HepG2 (cell line): ENCODE data around the gene AVPR2. TPM values are rescaled to one million over a fixed set of nuclear protein-coding genes. Genes with fewer than 3 reads are reported as not detected.

ENCODE experiments used
- ATAC-seq: fragments of 200-7000 bp; cut with Tn5 transposase; 3 replicates; pipeline ENCODE4 v1.9.1; 2020; ENCODE audit warnings: mild to moderate bottlenecking, moderate library complexity
- BruUV-seq: library from RNA; stranded (reverse); fragments of 400-500 nt; replicated peaks from 2 replicates; lab custom pipeline; 2021; lab: Mats Ljungman, UMichigan
- CTCF ChIA-PET: fragments of 300-600 bp; formaldehyde crosslinking; extraction: SDS; loops from one replicate; lab custom pipeline; 2021; ENCODE audit warnings: low total read pairs, inconsistent platforms, low intra/inter-chr PET ratio; lab: Yijun Ruan, JAX
- POLR2A ChIA-PET: fragments of 350-600 bp; sonication (Branson Sonifier 250); formaldehyde crosslinking; loops from one replicate; lab custom pipeline; 2020; ENCODE audit warnings: antibody characterized with exemption, inconsistent platforms; lab: Yijun Ruan, JAX
- DNase-seq: peaks from one replicate; pipeline ENCODE4 v3.0.0-alpha.2; 2015; ENCODE audit warnings: low spot score
- FAIRE-seq: peaks from 3 replicates; lab custom pipeline; 2011; peaks lifted over from hg19 to GRCh38; lab: Jason Lieb, UNC
- H2AFZ ChIP-seq: one replicate; pipeline ENCODE4 v1.6.1; 2011; ENCODE audit warnings: low read length, inconsistent platforms
- H3K27ac ChIP-seq: fragments of 300-600 bp; 3 replicates; pipeline ENCODE4 v1.8.0; 2011; ENCODE audit warnings: mixed run types, mild to moderate bottlenecking, mixed read lengths, low read length, inconsistent platforms; ENCODE audit not compliant: insufficient read depth; ENCODE audit errors: extremely low read length
- H3K27me3 ChIP-seq, 2 experiments: fragments of 200-600 bp in 1 of 2; 2 replicates in 1 of 2; 3 replicates in 1 of 2; pipeline versions ENCODE4 v1.6.0 to v1.8.0; 2011; ENCODE audit warnings: low read length in 2 of 2, mild to moderate bottlenecking in 2 of 2, moderate library complexity in 2 of 2, inconsistent platforms in 1 of 2; ENCODE audit not compliant: insufficient read depth in 2 of 2, control insufficient read depth in 1 of 2
- H3K36me3 ChIP-seq, 2 experiments: fragments of 200-600 bp in 1 of 2; replicated peaks in 1 of 2; 2 replicates in 1 of 2; 3 replicates in 1 of 2; pipeline versions ENCODE4 v1.5.1 to v1.8.0; 2011; ENCODE audit warnings: low read length in 2 of 2, inconsistent platforms in 1 of 2; ENCODE audit not compliant: insufficient read depth in 2 of 2, control insufficient read depth in 1 of 2
- H3K4me1 ChIP-seq: 2 replicates; pipeline ENCODE4 v1.5.1; 2012; ENCODE audit warnings: low read length, inconsistent platforms; ENCODE audit not compliant: insufficient read depth
- H3K4me2 ChIP-seq: 2 replicates; pipeline ENCODE4 v1.6.0; 2011; ENCODE audit warnings: low read depth, low read length, inconsistent platforms
- H3K4me3 ChIP-seq, 3 experiments: fragments of 200-600 bp in 1 of 3; sonication (generic), shearing (Covaris generic) in 1 of 3; replicated peaks in 1 of 3; 2 replicates each; pipeline ENCODE4 v1.5.1; 2011 to 2016; ENCODE audit warnings: low read length in 3 of 3, inconsistent platforms in 2 of 3, low read depth in 2 of 3, mild to moderate bottlenecking in 2 of 3, control low read depth in 1 of 3, mixed read lengths in 1 of 3; ENCODE audit not compliant: insufficient read depth in 1 of 3
- H3K79me2 ChIP-seq: one replicate; pipeline ENCODE4 v1.6.1; 2011; ENCODE audit warnings: low read length, inconsistent platforms; ENCODE audit not compliant: insufficient read depth
- H3K9ac ChIP-seq: 2 replicates; pipeline ENCODE4 v1.6.0; 2011; ENCODE audit warnings: mild to moderate bottlenecking, low read depth, low read length, inconsistent platforms; ENCODE audit not compliant: insufficient read depth
- H3K9me3 ChIP-seq: 2 replicates; pipeline ENCODE4 v1.5.1; 2012; ENCODE audit warnings: mild to moderate bottlenecking, low read length
- H4K20me1 ChIP-seq: 2 replicates; pipeline ENCODE4 v1.6.0; 2011; ENCODE audit warnings: inconsistent platforms, mild to moderate bottlenecking, low read length, moderate library complexity; ENCODE audit not compliant: insufficient read depth
- ARNT2 ChIP-seq: sonication (generic); formaldehyde crosslinking; IDR thresholded peaks from 2 replicates; pipeline ENCODE4 v1.8.0; 2022; ENCODE audit warnings: mild to moderate bottlenecking, low read depth, missing genetic modification reagents, moderate library complexity
- GATAD1 ChIP-seq: IDR thresholded peaks from 2 replicates; pipeline ENCODE4 v1.6.1; 2016; ENCODE audit warnings: missing genetic modification reagents, missing compliant biosample characterization
- HDAC2 ChIP-seq: sonication (generic); formaldehyde crosslinking; IDR thresholded peaks from 2 replicates; pipeline ENCODE4 v1.4.0; 2020; ENCODE audit warnings: missing genetic modification reagents
- MAFF ChIP-seq: IDR thresholded peaks from 2 replicates; pipeline ENCODE4 v1.6.1; 2011; ENCODE audit warnings: low read depth, low read length, improper control_type of control experiment
- MLXIP ChIP-seq: sonication (generic); formaldehyde crosslinking; IDR thresholded peaks from 2 replicates; pipeline ENCODE4 v1.9.0; 2021; ENCODE audit warnings: missing genetic modification reagents, borderline replicate concordance
- MNT ChIP-seq: fragments of 450-650 bp; IDR thresholded peaks from 2 replicates; pipeline ENCODE4 v1.6.1; 2016
- POLR2A ChIP-seq, 2 experiments: IDR thresholded peaks; 2 replicates each; pipeline ENCODE4 v1.6.1; 2011; ENCODE audit warnings: low read depth in 2 of 2, low read length in 2 of 2, mild to moderate bottlenecking in 1 of 2, moderate library complexity in 1 of 2; ENCODE audit not compliant: insufficient read depth in 1 of 2
- PRDM10 ChIP-seq: sonication (generic); formaldehyde crosslinking; IDR thresholded peaks from 2 replicates; pipeline ENCODE4 v1.4.0; 2020; ENCODE audit warnings: low read depth, missing genetic modification reagents
- SP140L ChIP-seq: sonication (generic); formaldehyde crosslinking; IDR thresholded peaks from 2 replicates; pipeline ENCODE4 v1.4.0; 2020; ENCODE audit warnings: missing genetic modification reagents, borderline replicate concordance
- SRF ChIP-seq: IDR thresholded peaks from 2 replicates; pipeline ENCODE4 v1.6.1; 2011; ENCODE audit warnings: mild to moderate bottlenecking, low read depth, low read length, moderate library complexity
- ZBTB21 ChIP-seq: sonication (generic); formaldehyde crosslinking; IDR thresholded peaks from 2 replicates; pipeline ENCODE4 v1.4.0; 2020; ENCODE audit warnings: missing genetic modification reagents
- ZNF468 ChIP-seq: sonication (generic); formaldehyde crosslinking; IDR thresholded peaks from 2 replicates; pipeline ENCODE4 v1.8.0; 2022; ENCODE audit warnings: mild to moderate bottlenecking, moderate library complexity, missing genetic modification reagents
- ZNF572 ChIP-seq: sonication (generic); formaldehyde crosslinking; IDR thresholded peaks from 2 replicates; pipeline ENCODE4 v1.5.1; 2020; ENCODE audit warnings: mild to moderate bottlenecking, missing genetic modification reagents
- ZNF800 ChIP-seq: sonication (generic); formaldehyde crosslinking; IDR thresholded peaks from 2 replicates; pipeline ENCODE4 v1.4.0; 2020; ENCODE audit warnings: missing genetic modification reagents
- WGBS: methylation state at CpG from one replicate; pipeline ENCODE4 v1.1.6; 2017; ENCODE audit warnings: low lambda C conversion rate; 5-methylcytosine and 5-hydroxymethylcytosine counted together
- in situ Hi-C: cut with HindIII; loops from 2 replicates; pipeline ENCODE4 v1.10.0; 2017; ENCODE audit warnings: low pct_unique_long_range_greater_than_20kb; ENCODE audit not compliant: extremely low pct_ligation_motif_present
- intact Hi-C: fragments of 100-400 bp; cut with micrococcal nuclease; formaldehyde crosslinking; loops from one replicate; pipeline ENCODE4 v1.10.0; 2022; ENCODE audit not compliant: unreplicated experiment
- polyA plus RNA-seq, 8 experiments: library from polyadenylated mRNA; depleted of rRNA in 3 of 8; stranded (reverse) in 7 of 8; unstranded in 1 of 8; fragments of >200 nt; fragmentation: Illumina TruSeq in 4 of 8; extraction: Trizol in 4 of 8; gene quantifications; 2 replicates each; pipeline versions ENCODE4 v1.2.1 to v1.2.3, GENCODE V29; 2011 to 2016; ENCODE audit warnings: low read depth in 4 of 8, missing spikeins in 1 of 8, mixed read lengths in 1 of 8; ENCODE audit not compliant: insufficient read depth in 1 of 8
- total RNA-seq, 5 experiments: library from RNA; depleted of rRNA; stranded (reverse); fragments of >200 nt; fragmentation: Illumina TruSeq; extraction: Trizol; gene quantifications; 2 replicates each; pipeline ENCODE4 v1.2.3, GENCODE V29; 2016; ENCODE audit warnings: low read depth in 1 of 5

Gene AVPR2
- total and polyA plus RNA-seq, 2 of the 13 experiments (the other 11 are each of a cell fraction or from before 2014, with no cell fraction given), result not detected

GRCh38 chrX:153873282-153874084, 31.0 kb upstream of the AVPR2 start (continued):
- TF ChIP-seq PRDM10 (CRISPR knock-in tag), result no peak
- no peak for TF ChIP-seq GATAD1 (CRISPR knock-in tag)
- no peak for TF ChIP-seq ZNF468 (CRISPR knock-in tag)
- no peak for TF ChIP-seq HDAC2
- no peak for TF ChIP-seq MAFF
- TF ChIP-seq ZNF572 (CRISPR knock-in tag), result no peak

GRCh38 chrX:153874085-153874365, 30.4 kb upstream of the AVPR2 start:
- Histone ChIP-seq H3K4me1 (peaks cover 10% of the 10 kb centered on the region; the same call in 1 of the 2 replicates), H3K4me3 (no peak overlapping the region), H3K79me2 (no peaks in the 10 kb centered on the region), H3K9me3 (no peaks in the 10 kb centered on the region), H3K9ac (no peak overlapping the region), H4K20me1 (no peaks in the 10 kb centered on the region), H2AFZ (no peak overlapping the region), H3K27ac (no peak overlapping the region), H3K27me3 (no peaks in the 10 kb centered on the region), H3K4me2 (no peak overlapping the region), H3K36me3 (no peaks in the 10 kb centered on the region)
- ATAC-seq (no peak), DNase-seq (no peak), FAIRE-seq (no peak)
- ChIA-PET CTCF (no interaction called here), POLR2A (no interaction called here)
- no TSS peak for BruUV-seq
- in situ Hi-C loops (no loop called here), intact Hi-C loops (no loop called here)
- 0% methylated on average over 1 of the region's 3 CpGs for WGBS
- TF ChIP-seq MLXIP (CRISPR knock-in tag), result no peak
- no peak for TF ChIP-seq MNT
- TF ChIP-seq ZNF800 (CRISPR knock-in tag), result no peak
- no peak for TF ChIP-seq SP140L (CRISPR knock-in tag)
- no peak for TF ChIP-seq POLR2A (IDR thresholded peaks at IDR 0.05; ENCODE audit: insufficient read depth in 1 of 2, low read depth in 2 of 2, low read length in 2 of 2)
- no peak for TF ChIP-seq SRF
- TF ChIP-seq ZBTB21 (CRISPR knock-in tag), result no peak
- no peak for TF ChIP-seq ARNT2 (CRISPR knock-in tag)
